Left lobe of liver (tissue), 2 donors: ENCODE data around the gene GNAI2. TPM values are rescaled to one million over a fixed set of nuclear protein-coding genes. Genes with fewer than 3 reads are reported as not detected.
"Not testable (repeated sequence)": the region's sequence is repeated elsewhere in the genome, so short reads cannot be mapped to it uniquely, and the experiment has no call there.

Source experiments
- ATAC-seq: fragments of 200-7000 bp; cut with Tn5 transposase; one replicate; pipeline ENCODE4 v1.9.1; 2020; ENCODE audit warnings: mild to moderate bottlenecking, moderate library complexity
- DNase-seq: peaks from one replicate; pipeline ENCODE4 v3.0.0-alpha.2; 2020; ENCODE audit warnings: low spot score
- total RNA-seq: library from RNA; stranded (reverse); gene quantifications from one replicate; pipeline ENCODE4 v1.2.1, GENCODE V29; 2021
- donor health status: DM: no; HTN: no; CAD: no; lungs with moderate emphysema.
- donor health status: DM: no; HTN: yes; CAD: no.

The GNAI2 gene
- total RNA-seq, 1 donor from 2014 or later, result 115 TPM

DNA sequence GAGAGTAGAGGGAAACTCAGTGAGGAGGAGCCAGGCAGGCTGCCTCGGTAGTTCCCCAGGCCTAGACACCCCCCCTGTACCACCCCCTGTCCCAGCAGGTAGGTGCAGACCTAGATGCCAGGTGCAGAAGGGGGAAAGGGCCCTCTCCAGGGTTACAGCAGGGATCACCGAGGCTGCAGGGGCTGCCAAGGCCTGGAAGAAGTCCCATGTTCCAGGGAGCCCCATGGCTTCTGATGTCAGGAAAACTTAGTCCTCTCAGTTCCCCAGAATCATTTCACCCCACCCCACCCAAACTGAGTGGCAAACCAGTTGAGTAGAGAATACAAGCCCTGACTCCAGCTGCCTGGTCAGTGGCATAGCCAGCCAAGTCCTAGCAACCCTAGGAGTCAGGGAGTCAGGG is 25.5 kb downstream of the GNAI2 start:
- DNase-seq (no peak), ATAC-seq (no peak)

GRCh38 chr3:50262200-50262599 is 26.2 kb downstream of the GNAI2 start:
- DNase-seq, ATAC-seq: not testable (repeated sequence)

DNA sequence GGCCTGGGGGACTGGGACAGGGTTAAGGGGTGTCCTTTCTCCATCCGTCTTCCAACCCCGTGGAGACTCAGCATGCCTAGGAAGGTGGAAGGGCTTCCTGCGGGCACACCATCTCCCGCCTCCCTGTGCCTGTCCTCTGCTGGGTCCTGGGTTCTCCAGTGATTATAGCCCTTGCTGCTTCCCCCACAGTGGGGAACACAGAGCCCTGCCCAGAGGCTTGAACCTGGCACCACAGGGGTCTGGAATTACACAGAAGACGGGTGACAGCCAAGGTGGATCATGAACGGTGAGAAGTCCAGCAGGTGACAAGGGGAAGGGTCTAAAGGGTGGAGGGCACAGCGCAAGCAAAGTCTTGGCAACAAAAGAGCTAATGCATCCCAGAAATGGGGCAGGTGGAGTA is 26.8 kb downstream of the GNAI2 start:
- ATAC-seq (no peak), DNase-seq (no peak)

DNA sequence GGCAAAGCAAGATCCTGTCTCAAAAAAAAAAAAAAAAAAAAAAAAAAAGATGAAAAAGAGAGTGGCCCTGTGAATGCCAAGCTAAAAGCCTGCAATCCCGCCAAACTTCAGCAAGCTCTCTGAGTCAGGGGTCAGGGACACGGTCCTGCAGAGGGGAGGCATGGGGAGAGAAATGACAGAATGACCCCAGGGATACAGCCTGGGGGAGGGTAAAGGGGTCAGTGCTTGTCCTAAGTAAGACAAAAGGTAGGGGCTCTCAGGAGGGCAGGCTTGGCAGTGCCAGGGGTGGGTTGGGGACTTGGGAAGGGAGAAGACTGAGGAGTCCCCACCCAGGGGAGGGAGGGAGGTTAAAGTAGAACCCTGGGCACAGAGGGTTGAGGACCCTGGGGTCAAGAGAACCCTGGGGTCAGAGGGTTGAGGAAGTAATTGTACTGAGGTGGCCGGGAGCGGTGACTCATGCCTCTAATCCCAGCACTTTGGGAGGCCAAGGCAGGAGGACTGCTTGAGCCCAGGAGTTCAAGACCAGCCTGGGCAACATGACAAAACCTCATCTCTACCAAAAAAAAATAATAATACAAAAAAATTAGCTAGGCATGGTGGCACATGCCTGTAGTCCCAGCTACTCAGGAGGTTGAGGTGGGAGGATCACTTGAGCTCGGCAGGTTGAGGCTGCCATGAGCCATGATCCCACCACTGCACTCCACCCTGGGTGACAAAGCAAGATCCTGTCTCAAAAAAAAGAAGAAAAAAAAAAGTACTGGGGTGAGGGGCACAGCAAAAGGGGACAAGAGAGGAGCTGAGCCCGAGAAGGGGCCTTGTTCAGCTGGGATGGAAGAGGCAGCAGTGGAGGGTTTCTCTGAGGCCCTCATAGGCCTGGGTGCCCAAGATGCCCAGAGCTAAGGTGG is 27.7 kb downstream of the GNAI2 start:
- ATAC-seq (no peak), DNase-seq (no peak)

DNA sequence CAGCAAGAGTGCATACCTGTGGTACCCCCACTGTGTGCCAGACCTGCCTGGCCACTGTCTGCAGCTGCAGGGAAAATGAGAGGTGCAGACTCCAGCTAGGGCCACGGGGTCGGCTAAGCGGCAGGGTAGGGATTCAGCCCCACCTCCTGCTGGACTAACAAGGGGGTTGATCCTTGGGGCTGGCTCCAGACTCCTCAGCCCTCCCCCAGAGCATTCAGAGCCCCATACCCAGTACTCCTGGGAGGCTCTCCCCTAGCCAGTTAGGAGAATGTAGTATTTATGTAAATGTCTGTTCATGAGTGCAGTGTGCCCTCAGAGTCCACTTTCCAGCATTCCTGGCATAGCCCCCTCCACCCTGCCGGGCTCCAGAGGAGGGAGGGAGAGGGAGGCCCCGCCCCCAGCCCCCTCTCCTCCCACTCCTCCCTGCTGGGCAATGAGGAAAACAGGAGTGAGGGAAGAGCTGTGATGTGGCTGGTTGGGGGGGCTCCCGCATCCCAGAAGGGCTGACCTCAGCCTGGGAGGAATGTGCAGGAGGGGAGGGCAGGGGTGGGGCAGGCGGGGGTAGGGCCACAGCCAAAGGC is 28.5 kb downstream of the GNAI2 start:
- ATAC-seq, result no peak

GRCh38 chr3:50264964-50265485 is 29.0 kb downstream of the GNAI2 start:
- no peak for DNase-seq
- no peak for ATAC-seq

More for the DNA sequence above, 28.5 kb downstream of the GNAI2 start:
- no peak for DNase-seq

DNA sequence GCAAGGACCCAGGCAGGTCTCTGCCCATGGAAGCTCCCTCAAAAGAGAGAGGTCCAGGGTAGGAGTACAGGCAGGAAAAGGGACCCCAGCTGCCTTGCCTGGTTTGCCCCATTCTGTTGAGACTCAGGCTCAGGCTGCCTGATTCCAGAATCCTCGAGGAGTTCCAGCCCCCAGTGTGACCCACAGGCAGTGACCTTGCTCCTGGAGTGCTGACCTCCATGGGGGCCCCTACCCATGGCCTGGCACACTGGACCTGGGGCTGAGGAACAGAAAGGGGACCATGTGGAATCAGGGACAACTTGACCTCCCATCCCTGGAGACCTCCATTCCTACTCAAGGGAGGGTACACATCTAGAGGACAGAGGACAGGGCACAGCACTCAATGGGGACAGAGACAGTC is 29.6 kb downstream of the GNAI2 start:
- no peak for ATAC-seq
- DNase-seq, result no peak

GRCh38 chr3:50266017-50266416 is 30.0 kb downstream of the GNAI2 start:
- ATAC-seq, result no peak
- DNase-seq, result no peak

- no peak for DNase-seq
- ATAC-seq, result no peak
Observed at GRCh38 chr3:50266836-50267235, 30.8 kb downstream of the GNAI2 start.

DNA sequence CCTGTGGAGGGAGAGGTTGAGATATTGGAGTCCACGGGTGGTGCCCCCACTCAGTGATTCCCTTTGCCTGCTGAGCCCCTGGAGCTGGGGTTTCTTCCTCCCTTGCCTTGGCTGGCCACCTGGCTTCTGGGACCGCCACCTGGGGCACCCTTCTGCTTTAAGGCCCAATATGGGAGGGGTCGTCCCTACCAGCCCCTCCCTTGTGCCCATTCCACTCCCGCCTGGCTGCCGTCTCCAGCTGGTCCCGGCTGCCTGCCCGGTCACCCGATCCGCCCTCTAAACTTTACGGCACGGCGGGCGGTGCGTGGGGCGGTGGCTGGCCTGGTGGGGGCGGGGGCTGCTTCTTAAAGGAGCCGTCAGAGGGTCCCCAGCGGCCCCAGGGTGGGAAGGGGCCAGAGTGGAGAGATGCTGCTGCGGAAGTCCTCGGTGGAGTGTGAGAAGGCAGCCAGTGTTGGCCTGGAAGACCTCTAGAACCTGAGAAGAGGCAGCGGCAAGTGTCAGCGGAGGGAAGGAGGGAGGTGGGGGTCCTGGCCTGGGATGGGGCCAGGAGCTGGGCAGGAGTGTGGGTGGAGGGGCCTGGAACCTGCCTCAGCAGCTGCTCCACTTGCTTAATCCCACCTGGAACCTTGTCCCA is 31.4 kb downstream of the GNAI2 start:
- peak; percentile 81 for ATAC-seq

GRCh38 chr3:50268276-50268675 is 32.3 kb downstream of the GNAI2 start:
- DNase-seq (no peak), ATAC-seq (no peak)

More for the DNA sequence above, 31.4 kb downstream of the GNAI2 start:
- DNase-seq, result peak; percentile 72

- ATAC-seq (no peak), DNase-seq (no peak)
Observed at GRCh38 chr3:50268703-50269451, 32.9 kb downstream of the GNAI2 start, which contains the start of gene SEMA3B. TSS of gene SEMA3B (plus strand) at chr3:50269147. CDS start at chr3:50269241, 94 bp downstream.

GRCh38 chr3:50269460-50269859 is 33.5 kb downstream of the GNAI2 start:
- ATAC-seq, result no peak
- no peak for DNase-seq

DNA sequence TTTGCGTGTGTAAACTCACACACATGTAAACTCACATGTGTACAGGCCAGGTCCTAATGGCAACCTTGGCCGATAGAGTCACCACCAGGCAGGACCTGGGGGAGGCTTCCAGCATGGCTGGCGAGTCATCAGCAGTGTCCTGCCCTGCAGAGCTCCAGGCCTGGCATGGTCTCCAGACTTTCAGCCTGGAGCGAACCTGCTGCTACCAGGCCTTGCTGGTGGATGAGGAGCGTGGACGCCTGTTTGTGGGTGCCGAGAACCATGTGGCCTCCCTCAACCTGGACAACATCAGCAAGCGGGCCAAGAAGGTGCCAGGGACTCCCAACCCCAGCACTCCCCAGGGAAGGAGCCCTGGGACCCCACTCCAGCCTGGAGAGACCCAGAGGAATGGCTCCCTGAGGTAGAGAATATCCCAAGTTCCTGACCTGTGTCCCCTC is 34.0 kb downstream of the GNAI2 start:
- DNase-seq (no peak), ATAC-seq (no peak)

DNA sequence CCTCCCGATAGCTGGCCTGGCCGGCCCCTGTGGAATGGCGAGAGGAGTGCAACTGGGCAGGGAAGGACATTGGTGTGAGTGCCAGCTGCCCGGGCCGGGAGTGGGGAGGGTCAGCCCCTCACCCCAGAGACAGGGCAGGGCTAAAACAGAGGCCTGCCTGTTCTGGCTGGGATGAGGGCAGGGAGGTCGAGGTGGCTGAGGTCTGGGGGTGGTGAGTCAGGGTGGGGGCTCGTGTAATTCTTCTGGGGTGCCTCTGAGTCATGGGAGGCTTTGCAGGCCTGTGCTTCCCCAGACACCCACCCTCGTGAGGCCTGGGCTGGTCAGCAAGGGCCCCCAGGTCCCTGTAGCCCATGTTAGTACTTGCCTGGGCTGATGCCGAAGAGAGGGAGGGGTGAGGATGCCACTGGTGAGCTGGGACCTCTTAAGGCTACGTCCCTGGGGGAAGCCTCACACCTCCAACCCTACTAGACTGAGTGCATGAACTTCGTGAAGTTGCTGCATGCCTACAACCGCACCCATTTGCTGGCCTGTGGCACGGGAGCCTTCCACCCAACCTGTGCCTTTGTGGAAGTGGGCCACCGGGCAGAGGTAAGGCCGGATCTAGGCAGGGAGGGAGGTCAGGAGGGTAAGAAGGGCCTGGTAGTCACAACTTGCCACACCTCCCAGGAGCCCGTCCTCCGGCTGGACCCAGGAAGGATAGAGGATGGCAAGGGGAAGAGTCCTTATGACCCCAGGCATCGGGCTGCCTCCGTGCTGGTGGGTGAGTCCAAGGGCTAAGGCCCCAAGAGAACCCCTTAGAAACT is 34.6 kb downstream of the GNAI2 start:
- ATAC-seq (no peak), DNase-seq (no peak)

DNA sequence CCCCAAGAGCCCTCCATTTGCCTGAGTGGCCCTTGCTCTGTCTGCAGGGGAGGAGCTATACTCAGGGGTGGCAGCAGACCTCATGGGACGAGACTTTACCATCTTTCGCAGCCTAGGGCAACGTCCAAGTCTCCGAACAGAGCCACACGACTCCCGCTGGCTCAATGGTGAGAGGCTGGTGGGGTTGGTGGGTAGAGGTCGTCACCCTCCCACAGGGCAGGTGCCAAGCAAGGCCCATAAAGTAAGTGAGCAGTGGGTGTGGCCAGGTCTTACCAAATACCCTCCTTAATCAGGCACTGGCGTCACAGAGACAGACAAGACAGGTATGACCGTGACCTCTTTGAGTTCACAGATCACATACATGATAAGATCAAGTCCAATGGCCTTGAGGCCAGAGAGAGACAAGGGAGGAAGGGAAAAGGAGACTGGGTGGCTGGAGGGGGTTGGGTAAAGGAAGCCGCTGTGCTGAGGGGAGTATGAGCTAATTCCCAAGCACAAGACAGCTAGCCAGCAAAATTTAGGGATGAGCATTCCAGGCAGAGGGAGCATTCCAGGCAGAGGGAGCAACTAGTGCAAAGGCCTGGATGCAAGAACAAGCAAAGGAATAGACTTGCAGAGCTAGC is 35.4 kb downstream of the GNAI2 start:
- ATAC-seq, result no peak
- DNase-seq, result no peak

- ATAC-seq, DNase-seq: not testable (repeated sequence)
Observed at GRCh38 chr3:50272538-50272910, 36.5 kb downstream of the GNAI2 start.

DNA sequence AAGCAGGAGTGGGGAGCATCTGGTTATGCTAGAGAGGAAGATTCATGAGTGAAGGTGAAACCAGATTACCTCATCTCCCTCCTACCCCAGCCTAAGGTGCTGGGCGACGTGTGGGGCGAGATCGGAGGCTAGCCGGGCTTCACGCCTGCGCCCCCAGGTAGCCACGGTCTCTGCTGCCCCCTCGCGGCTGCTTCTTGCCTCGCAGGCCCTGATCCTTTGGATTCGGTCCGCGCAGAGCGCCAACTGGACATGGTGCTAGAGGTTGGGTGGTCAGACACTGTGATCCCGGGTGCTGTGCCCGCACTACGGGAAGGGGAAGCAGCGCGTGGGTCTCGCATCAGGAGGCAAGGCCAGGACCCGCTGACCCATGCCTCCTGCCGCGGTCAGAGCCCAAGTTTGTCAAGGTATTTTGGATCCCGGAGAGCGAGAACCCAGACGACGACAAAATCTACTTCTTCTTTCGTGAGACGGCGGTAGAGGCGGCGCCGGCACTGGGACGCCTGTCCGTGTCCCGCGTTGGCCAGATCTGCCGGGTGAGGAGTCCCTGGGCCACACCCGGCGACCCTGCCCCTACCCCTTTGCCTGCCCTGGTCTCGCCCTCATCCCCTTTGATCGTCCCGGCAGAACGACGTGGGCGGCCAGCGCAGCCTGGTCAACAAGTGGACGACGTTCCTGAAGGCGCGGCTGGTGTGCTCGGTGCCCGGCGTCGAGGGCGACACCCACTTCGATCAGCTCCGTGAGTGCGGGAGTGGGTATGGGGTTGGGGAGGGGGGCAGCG is 37.1 kb downstream of the GNAI2 start:
- DNase-seq (peak; percentile 90), ATAC-seq (peak; percentile 86)

- ATAC-seq (no peak), DNase-seq (no peak)
Observed at GRCh38 chr3:50273689-50274065, 37.7 kb downstream of the GNAI2 start.
